H1 (cell line): ENCODE data around the gene TEX264. TPM values are rescaled to one million over a fixed set of nuclear protein-coding genes. Genes with fewer than 3 reads are reported as not detected.

ENCODE experiments used
- CTCF ChIA-PET: fragments of 300-600 bp; sonication (Branson Sonifier 250); formaldehyde crosslinking; loops from one replicate; lab custom pipeline; 2021; ENCODE audit not compliant: partially characterized antibody; lab: Charles Lee
- POLR2A ChIA-PET: fragments of 300-600 bp; sonication (Branson Sonifier 250); formaldehyde crosslinking; loops from one replicate; lab custom pipeline; 2021; ENCODE audit warnings: inconsistent platforms; ENCODE audit not compliant: partially characterized antibody; lab: Charles Lee
- DNase-seq, 2 experiments: peaks; one replicate each; pipeline versions ENCODE4 v3.0.0 to v3.0.0-alpha.2; 2010 to 2022; ENCODE audit warnings: low spot score in 2 of 2, low read depth in 1 of 2, mixed read lengths in 1 of 2
- FAIRE-seq: peaks from 2 replicates; lab custom pipeline; 2011; peaks lifted over from hg19 to GRCh38; lab: Jason Lieb, UNC
- H2AFZ ChIP-seq: 2 replicates; pipeline ENCODE4 v1.8.1; 2012; ENCODE audit warnings: low read length, inconsistent platforms
- H2AK5ac ChIP-seq: 2 replicates; pipeline ENCODE4 v1.6.1; 2013; ENCODE audit warnings: low read depth, low read length
- H2BK120ac ChIP-seq: replicated peaks from 2 replicates; pipeline ENCODE3; 2013; ENCODE audit warnings: low read depth, low read length, inconsistent platforms
- H2BK12ac ChIP-seq: 2 replicates; pipeline ENCODE4 v1.6.1; 2013; ENCODE audit warnings: low read depth, low read length
- H2BK15ac ChIP-seq: 2 replicates; pipeline ENCODE4 v1.6.1; 2013; ENCODE audit warnings: low read length
- H2BK20ac ChIP-seq: 2 replicates; pipeline ENCODE4 v1.6.1; 2013; ENCODE audit warnings: low read length
- H2BK5ac ChIP-seq: 2 replicates; pipeline ENCODE4 v1.6.1; 2013; ENCODE audit warnings: low read depth, low read length
- H3K14ac ChIP-seq: 2 replicates; pipeline ENCODE4 v1.6.1; 2013; ENCODE audit warnings: inconsistent platforms; ENCODE audit not compliant: insufficient read length
- H3K18ac ChIP-seq: 2 replicates; pipeline ENCODE4 v1.6.1; 2013; ENCODE audit warnings: low read length; ENCODE audit errors: extremely low read depth
- H3K23ac ChIP-seq: 2 replicates; pipeline ENCODE4 v1.6.1; 2013; ENCODE audit warnings: inconsistent platforms; ENCODE audit not compliant: insufficient read length
- H3K23me2 ChIP-seq: 2 replicates; pipeline ENCODE4 v1.6.1; 2013; ENCODE audit warnings: low read depth, low read length
- H3K27ac ChIP-seq: 2 replicates; pipeline ENCODE4 v1.6.1; 2011; ENCODE audit warnings: low read depth, low read length, inconsistent platforms
- H3K27me3 ChIP-seq, 4 experiments: replicated peaks in 1 of 4; 1 replicate in 1 of 4; 2 replicates in 3 of 4; pipeline versions ENCODE4 v1.6.1 to v1.8.1; 2011 to 2013; ENCODE audit warnings: low read length in 3 of 4, mild to moderate bottlenecking in 3 of 4, inconsistent platforms in 2 of 4, mixed read lengths in 2 of 4, moderate library complexity in 1 of 4; ENCODE audit not compliant: control insufficient read depth in 3 of 4, insufficient read depth in 3 of 4; ENCODE audit errors: extremely low read depth in 1 of 4
- H3K36me3 ChIP-seq, 4 experiments: 2 replicates each; pipeline versions ENCODE4 v1.6.1 to v1.8.1; 2011 to 2013; ENCODE audit warnings: mild to moderate bottlenecking in 4 of 4, low read length in 3 of 4, moderate library complexity in 2 of 4, control low read depth in 1 of 4, inconsistent platforms in 1 of 4; ENCODE audit not compliant: insufficient read depth in 4 of 4, control insufficient read depth in 2 of 4
- H3K4ac ChIP-seq: replicated peaks from 2 replicates; pipeline ENCODE3; 2013; ENCODE audit warnings: low read length, low read depth, mixed read lengths, inconsistent platforms; ENCODE audit not compliant: insufficient read length
- H3K4me1 ChIP-seq, 4 experiments: replicated peaks in 1 of 4; 1 replicate in 1 of 4; 2 replicates in 3 of 4; pipeline versions ENCODE4 v1.6.1 to v1.8.1; 2011 to 2013; ENCODE audit warnings: low read length in 3 of 4, inconsistent platforms in 2 of 4, mixed read lengths in 1 of 4; ENCODE audit not compliant: insufficient read depth in 4 of 4, control insufficient read depth in 3 of 4
- H3K4me2 ChIP-seq, 2 experiments: 2 replicates each; pipeline versions ENCODE4 v1.6.1 to v1.8.1; 2011 to 2013; ENCODE audit warnings: low read depth in 2 of 2, low read length in 2 of 2, control low read depth in 1 of 2, inconsistent platforms in 1 of 2, mild to moderate bottlenecking in 1 of 2; ENCODE audit not compliant: insufficient read depth in 1 of 2
- H3K4me3 ChIP-seq, 4 experiments: fragments of 200-600, 300-600 bp in 1 of 4; sonication (generic), shearing (Covaris generic), sonication (Bioruptor Twin) in 1 of 4; 2 replicates each; pipeline versions ENCODE4 v1.5.1 to v1.8.1; 2011 to 2016; ENCODE audit warnings: low read length in 4 of 4, low read depth in 3 of 4, control low read depth in 2 of 4, inconsistent platforms in 2 of 4, mild to moderate bottlenecking in 2 of 4, mixed read lengths in 1 of 4, moderate library complexity in 1 of 4; ENCODE audit not compliant: insufficient read depth in 2 of 4; ENCODE audit errors: extremely low read depth in 1 of 4
- H3K56ac ChIP-seq: replicated peaks from 2 replicates; pipeline ENCODE3; 2013; ENCODE audit warnings: low read depth, mild to moderate bottlenecking, mixed read lengths, low read length, inconsistent platforms; ENCODE audit not compliant: insufficient read length
- H3K79me1 ChIP-seq: 2 replicates; pipeline ENCODE4 v1.6.1; 2013; ENCODE audit warnings: low read depth, low read length, control low read depth
- H3K79me2 ChIP-seq, 2 experiments: 2 replicates each; pipeline versions ENCODE4 v1.6.1 to v1.8.1; 2012 to 2013; ENCODE audit warnings: low read length in 2 of 2, mild to moderate bottlenecking in 2 of 2, inconsistent platforms in 1 of 2; ENCODE audit not compliant: insufficient read depth in 2 of 2, control insufficient read depth in 1 of 2
- H3K9ac ChIP-seq, 4 experiments: replicated peaks in 1 of 4; 1 replicate in 1 of 4; 2 replicates in 3 of 4; pipeline versions ENCODE4 v1.6.1 to v1.8.1; 2011 to 2013; ENCODE audit warnings: low read depth in 3 of 4, low read length in 3 of 4, control low read depth in 2 of 4, mild to moderate bottlenecking in 2 of 4, moderate library complexity in 2 of 4, inconsistent platforms in 1 of 4; ENCODE audit errors: extremely low read depth in 1 of 4
- H3K9me3 ChIP-seq, 2 experiments: 2 replicates each; pipeline versions ENCODE4 v1.6.1 to v1.8.1; 2012 to 2013; ENCODE audit warnings: mild to moderate bottlenecking in 2 of 2, moderate library complexity in 2 of 2, control low read depth in 1 of 2, inconsistent platforms in 1 of 2, low read depth in 1 of 2, low read length in 1 of 2, mixed read lengths in 1 of 2; ENCODE audit not compliant: insufficient read depth in 2 of 2
- H4K20me1 ChIP-seq, 2 experiments: replicated peaks in 1 of 2; 2 replicates each; pipeline versions ENCODE3 to v1.8.1; 2011 to 2013; ENCODE audit warnings: inconsistent platforms in 2 of 2, low read length in 2 of 2, mild to moderate bottlenecking in 1 of 2; ENCODE audit not compliant: insufficient read depth in 2 of 2, control insufficient read depth in 1 of 2
- H4K5ac ChIP-seq: 2 replicates; pipeline ENCODE4 v1.6.1; 2013; ENCODE audit warnings: low read length, low read depth, mixed read lengths, inconsistent platforms; ENCODE audit not compliant: insufficient read length
- H4K8ac ChIP-seq: 2 replicates; pipeline ENCODE4 v1.8.0; 2013; ENCODE audit warnings: mild to moderate bottlenecking, moderate library complexity, low read length, inconsistent platforms; ENCODE audit not compliant: insufficient read depth; ENCODE audit errors: extremely low read depth
- H4K91ac ChIP-seq: replicated peaks from 2 replicates; pipeline ENCODE3; 2013; ENCODE audit warnings: low read length, mixed read lengths, inconsistent platforms; ENCODE audit not compliant: insufficient read length
- CBX8 ChIP-seq: fragments of 300-800, 300-1000 bp; sonication (generic); IDR thresholded peaks from 2 replicates; pipeline ENCODE4 v1.7.1; 2016; ENCODE audit warnings: low read depth, low read length, borderline replicate concordance
- CHD1 ChIP-seq: IDR thresholded peaks from 2 replicates; pipeline ENCODE4 v1.6.1; 2012; ENCODE audit warnings: low read depth, low read length, improper control_type of control experiment
- CREB1 ChIP-seq: IDR thresholded peaks from 2 replicates; pipeline ENCODE4 v1.6.1; 2012; ENCODE audit warnings: inconsistent platforms
- EZH2 ChIP-seq: fragments of 200-600 bp; sonication (generic); IDR thresholded peaks from 2 replicates; pipeline ENCODE4 v1.7.1; 2012; ENCODE audit warnings: low read depth, mild to moderate bottlenecking, moderate library complexity, low read length, inconsistent platforms; ENCODE audit not compliant: severe bottlenecking
- FOSL1 ChIP-seq: IDR thresholded peaks from 2 replicates; pipeline ENCODE4 v1.6.1; 2011; ENCODE audit warnings: mild to moderate bottlenecking, low read depth, low read length, moderate library complexity; ENCODE audit not compliant: insufficient read depth
- HDAC6 ChIP-seq: IDR thresholded peaks from one replicate; pipeline ENCODE4 v1.7.1; 2012; ENCODE audit warnings: low read depth, mild to moderate bottlenecking, inconsistent platforms, low read length, moderate library complexity
- JUND ChIP-seq: IDR thresholded peaks from 2 replicates; pipeline ENCODE4 v1.6.1; 2011; ENCODE audit warnings: mild to moderate bottlenecking, improper control_type of control experiment, low read length
- MAFK ChIP-seq: IDR thresholded peaks from 2 replicates; pipeline ENCODE4 v1.6.1; 2012; ENCODE audit warnings: low read depth, mild to moderate bottlenecking, improper control_type of control experiment, low read length
- RFX5 ChIP-seq: IDR thresholded peaks from 2 replicates; pipeline ENCODE4 v1.6.1; 2011; ENCODE audit warnings: low read depth, low read length, improper control_type of control experiment, borderline replicate concordance
- SIN3A ChIP-seq, 2 experiments: IDR thresholded peaks in 1 of 2; conservative IDR thresholded peaks in 1 of 2; 2 replicates each; pipeline ENCODE4 v1.6.1; 2011 to 2012; ENCODE audit warnings: low read length in 2 of 2, improper control_type of control experiment in 1 of 2, low read depth in 1 of 2, mild to moderate bottlenecking in 1 of 2
- SIRT6 ChIP-seq: IDR thresholded peaks from one replicate; pipeline ENCODE4 v1.7.1; 2012; ENCODE audit warnings: low read length, inconsistent platforms
- SP2 ChIP-seq: IDR thresholded peaks from 2 replicates; pipeline ENCODE4 v1.6.1; 2012; ENCODE audit warnings: mild to moderate bottlenecking, low read length, inconsistent platforms
- TAF7 ChIP-seq: optimal IDR thresholded peaks from 2 replicates; pipeline ENCODE3; 2011; ENCODE audit warnings: low read depth, mild to moderate bottlenecking, inconsistent platforms, low read length, moderate library complexity, borderline replicate concordance
- WGBS, 2 experiments: shearing (Covaris generic) in 1 of 2; methylation state at CpG; one replicate each; pipeline versions ENCODE4 v1.1.6 to v1.1.7; 2013 to 2015; ENCODE audit warnings: low lambda C conversion rate in 2 of 2, mixed read lengths in 2 of 2, inconsistent platforms in 1 of 2, low coverage in 1 of 2, missing lambda C conversion rate in 1 of 2; ENCODE audit not compliant: insufficient replicate concordance in 2 of 2, insufficient coverage in 1 of 2, insufficient read length in 1 of 2; ENCODE audit errors: extremely low coverage in 1 of 2, missing lambda C conversion rate in 1 of 2; 5-methylcytosine and 5-hydroxymethylcytosine counted together
- polyA plus RNA-seq, 7 experiments: library from polyadenylated mRNA; depleted of rRNA in 3 of 7; stranded (reverse) in 5 of 7; unstranded in 2 of 7; fragments of >200 nt in 5 of 7; fragments of 200-250 nt in 2 of 7; gene quantifications; 1 replicate in 5 of 7; 2 replicates in 1 of 7; 4 replicates in 1 of 7; pipeline versions ENCODE4 v1.2.1 to v1.2.3, GENCODE V29; 2011 to 2013; ENCODE audit warnings: missing spikeins in 2 of 7, mixed read lengths in 2 of 7
- total RNA-seq: library from RNA; stranded (reverse); fragmentation: NEBNext Ultra II Directional; extraction: Animal tissue kit (Norgen Biotek cat#: 25700); gene quantifications from 2 replicates; pipeline ENCODE4 v1.2.1, GENCODE V29; 2021
- TF ChIP-seq, protein P1 (sequence below): IDR thresholded peaks from 2 replicates; pipeline ENCODE4 v1.6.1; 2011; ENCODE audit warnings: low read length, improper control_type of control experiment

TEX264 gene
- total and polyA plus RNA-seq, 2 of the 8 experiments (the other 6 are each of a cell fraction or from before 2014, with no cell fraction given) = 11.2 to 35.6 TPM

DNA sequence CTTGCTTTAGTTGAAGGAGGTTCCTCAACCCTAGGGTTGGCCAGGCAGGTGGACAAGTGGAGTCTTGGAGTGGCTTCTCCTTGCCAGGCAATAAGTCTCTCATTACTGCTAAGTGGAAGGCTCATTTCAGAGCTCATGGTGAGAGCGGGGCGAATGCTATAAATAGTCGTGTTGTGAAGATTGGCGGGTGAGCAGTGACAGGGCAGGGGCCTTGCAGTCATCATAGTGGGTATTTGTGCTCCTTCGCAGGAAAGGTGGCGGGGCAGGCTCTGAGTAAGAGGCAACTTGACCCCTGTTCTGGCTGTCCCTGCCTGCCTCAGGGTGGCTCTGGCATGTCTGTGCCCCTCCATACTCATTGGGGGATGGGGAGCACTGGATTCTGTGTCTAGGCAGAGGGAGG is 27.2 kb downstream of the TEX264 start:
- no peak for DNase-seq
- Histone ChIP-seq H2AFZ (no peak overlapping the region), H2BK15ac (no peak overlapping the region), H3K9me3 (no peaks in the 10 kb centered on the region), H3K18ac (no peak overlapping the region), H3K27ac (no peak overlapping the region), H3K23ac (no peak overlapping the region), H3K14ac (no peak overlapping the region), H3K4ac (no peak overlapping the region), H4K91ac (no peak overlapping the region), H3K56ac (no peak overlapping the region), H4K8ac (no peak overlapping the region), H3K4me3 (no peak overlapping the region), H2BK20ac (no peak overlapping the region), H3K4me2 (no peak overlapping the region), H3K23me2 (no peaks in the 10 kb centered on the region), H3K27me3 (no peaks in the 10 kb centered on the region), H3K9ac (no peak overlapping the region), H4K5ac (no peak overlapping the region), H2AK5ac (no peak overlapping the region), H2BK120ac (no peak overlapping the region), H3K79me1 (no peaks in the 10 kb centered on the region), H3K36me3 (no peaks in the 10 kb centered on the region; a peak in 1 of 8 replicates), H2BK5ac (no peak overlapping the region), H3K4me1 (peaks cover 0 to 8% (median 8%) of the 10 kb centered on the region in 4 experiments; a peak in 6 of 7 replicates), H3K79me2 (no peaks in the 10 kb centered on the region), H4K20me1 (no peaks in the 10 kb centered on the region), H2BK12ac (no peak overlapping the region)
- ChIA-PET POLR2A (interaction anchor here (0.7 kb wide), 1 partner anchor 15 kb away, joined by 3 read pairs; no protein-coding TSS in a partner anchor), CTCF (interaction anchor here (0.6 to 2.8 kb wide), 7 partner anchors 8 to 1195 kb away, joined by 3 to 12 read pairs (median 4); partner anchors contain the start of gene CACNA2D2)
- WGBS, 2 experiments = 93% methylated on average over 6 of the region's 6 CpGs; no CpG with 5 or more reads in 1 of the 2 experiments
- no peak for FAIRE-seq
- TF ChIP-seq FOSL1 (no peak), SP2 (no peak), TAF7 (no peak), CBX8 (no peak), CREB1 (no peak), JUND (no peak), MAFK (no peak), EZH2 (no peak), CHD1 (no peak), HDAC6 (no peak), SIN3A (conservative IDR thresholded peaks at IDR 0.05 in 1 of 2, IDR thresholded peaks at IDR 0.05 in 1 of 2; ENCODE audit: low read depth in 1 of 2, low read length in 2 of 2) (no peak), RFX5 (no peak), SIRT6 (no peak)
- TF ChIP-seq, protein P1, sequence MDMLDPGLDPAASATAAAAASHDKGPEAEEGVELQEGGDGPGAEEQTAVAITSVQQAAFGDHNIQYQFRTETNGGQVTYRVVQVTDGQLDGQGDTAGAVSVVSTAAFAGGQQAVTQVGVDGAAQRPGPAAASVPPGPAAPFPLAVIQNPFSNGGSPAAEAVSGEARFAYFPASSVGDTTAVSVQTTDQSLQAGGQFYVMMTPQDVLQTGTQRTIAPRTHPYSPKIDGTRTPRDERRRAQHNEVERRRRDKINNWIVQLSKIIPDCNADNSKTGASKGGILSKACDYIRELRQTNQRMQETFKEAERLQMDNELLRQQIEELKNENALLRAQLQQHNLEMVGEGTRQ = no peak
